ENCODE data around the gene TRAPPC11.

Gene TRAPPC11

GRCh38 chr4:183691006-183691405 is 31.9 kb downstream of the TRAPPC11 start:
- H3F3A ChIP-seq (ENCODE audit: insufficient read depth, low read length): no peaks in the 10 kb centered on the region
- no peak overlapping the region for H3K9ac ChIP-seq (ENCODE audit: low read length)
- no peaks in the 10 kb centered on the region for H4K20me1 ChIP-seq (ENCODE audit: insufficient read depth, low read length)
- no peaks in the 10 kb centered on the region for H3K27me3 ChIP-seq (ENCODE audit: insufficient read depth, low read length)
- H3K27ac ChIP-seq (ENCODE audit: low read depth, low read length, poor library complexity, severe bottlenecking): no peak overlapping the region
- H3K4me2 ChIP-seq (ENCODE audit: low read length): no peak overlapping the region
- no peak for TF ChIP-seq EZH2 (IDR thresholded peaks at IDR 0.05; ENCODE audit: borderline replicate concordance, low read length)
- TF ChIP-seq CTCF (IDR thresholded peaks at IDR 0.05; ENCODE audit: low read length): no peak
- H3K4me1 ChIP-seq (ENCODE audit: insufficient read depth, low read length, severe bottlenecking): no peaks in the 10 kb centered on the region
- H3K36me3 ChIP-seq (ENCODE audit: insufficient read depth, low read length): peaks cover 79% of the 10 kb centered on the region
- H2AFZ ChIP-seq (ENCODE audit: low read length): no peak overlapping the region
- no peaks in the 10 kb centered on the region for H3K9me3 ChIP-seq (ENCODE audit: low read length)
- H3K4me3 ChIP-seq (ENCODE audit: low read depth, low read length, poor library complexity, severe bottlenecking): no peak overlapping the region
- H3K9me2 ChIP-seq (ENCODE audit: low read depth, low read length): no peaks in the 10 kb centered on the region
- H3K79me2 ChIP-seq (ENCODE audit: insufficient read depth, low read length): no peaks in the 10 kb centered on the region

- Histone ChIP-seq H3K27ac (ENCODE audit: low read depth, low read length, poor library complexity, severe bottlenecking) (no peak overlapping the region), H4K20me1 (ENCODE audit: insufficient read depth, low read length) (no peaks in the 10 kb centered on the region)
These were observed 32.8 kb downstream of the TRAPPC11 start for GRCh38 chr4:183691897-183692296.

GRCh38 chr4:183698909-183699308 is 39.8 kb downstream of the TRAPPC11 start:
- Histone ChIP-seq H3K27me3 (ENCODE audit: insufficient read depth, low read length) (no peaks in the 10 kb centered on the region), H3K79me2 (ENCODE audit: insufficient read depth, low read length) (no peaks in the 10 kb centered on the region), H3K4me3 (ENCODE audit: low read depth, low read length, poor library complexity, severe bottlenecking) (no peak overlapping the region), H3K9me2 (ENCODE audit: low read depth, low read length) (no peaks in the 10 kb centered on the region), H3K9me3 (ENCODE audit: low read length) (0 out of 2 replicates have a peak, but pooled peaks cover 2% of the 10 kb centered on the region), H3K9ac (ENCODE audit: low read length) (no peak overlapping the region), H3F3A (ENCODE audit: insufficient read depth, low read length) (no peaks in the 10 kb centered on the region), H3K27ac (ENCODE audit: low read depth, low read length, poor library complexity, severe bottlenecking) (no peak overlapping the region), H2AFZ (ENCODE audit: low read length) (no peak overlapping the region), H3K4me1 (ENCODE audit: insufficient read depth, low read length, severe bottlenecking) (no peaks in the 10 kb centered on the region), H3K36me3 (ENCODE audit: insufficient read depth, low read length) (peaks cover 97% of the 10 kb centered on the region), H4K20me1 (ENCODE audit: insufficient read depth, low read length) (no peaks in the 10 kb centered on the region), H3K4me2 (ENCODE audit: low read length) (no peak overlapping the region)
- TF ChIP-seq EZH2 (IDR thresholded peaks at IDR 0.05; ENCODE audit: borderline replicate concordance, low read length) (no peak), CTCF (IDR thresholded peaks at IDR 0.05; ENCODE audit: low read length) (no peak)

More at GRCh38 chr4:183691897-183692296, 32.8 kb downstream of the TRAPPC11 start:
- H3K9me3 ChIP-seq (ENCODE audit: low read length): no peaks in the 10 kb centered on the region
- no peak overlapping the region for H3K4me2 ChIP-seq (ENCODE audit: low read length)
- H3K79me2 ChIP-seq (ENCODE audit: insufficient read depth, low read length): no peaks in the 10 kb centered on the region
- H3K9me2 ChIP-seq (ENCODE audit: low read depth, low read length): no peaks in the 10 kb centered on the region
- no peak overlapping the region for H3K4me3 ChIP-seq (ENCODE audit: low read depth, low read length, poor library complexity, severe bottlenecking)
- no peaks in the 10 kb centered on the region for H3K4me1 ChIP-seq (ENCODE audit: insufficient read depth, low read length, severe bottlenecking)
- no peaks in the 10 kb centered on the region for H3K27me3 ChIP-seq (ENCODE audit: insufficient read depth, low read length)
- no peak overlapping the region for H3K9ac ChIP-seq (ENCODE audit: low read length)
- H3K36me3 ChIP-seq (ENCODE audit: insufficient read depth, low read length): peaks cover 80% of the 10 kb centered on the region
- no peak overlapping the region for H2AFZ ChIP-seq (ENCODE audit: low read length)
- TF ChIP-seq EZH2 (IDR thresholded peaks at IDR 0.05; ENCODE audit: borderline replicate concordance, low read length) (no peak), CTCF (IDR thresholded peaks at IDR 0.05; ENCODE audit: low read length) (no peak)
- H3F3A ChIP-seq (ENCODE audit: insufficient read depth, low read length): no peaks in the 10 kb centered on the region
